Neural cell (in vitro differentiated cells): Measurements from ENCODE around the gene ISLR2. TPM values are rescaled to one million over a fixed set of nuclear protein-coding genes. Genes with fewer than 3 reads are reported as not detected.

Experiments
- H2AFZ ChIP-seq: fragments of 200-600, 300-800 bp; sonication (generic), shearing (Covaris generic); 2 replicates; pipeline ENCODE4 v1.6.0; 2014; ENCODE audit warnings: low read depth, mild to moderate bottlenecking, antibody characterized with exemption, low read length, moderate library complexity
- H3F3A ChIP-seq: fragments of 200-600 bp; shearing (Covaris generic); 2 replicates; pipeline ENCODE4 v1.6.1; 2016; ENCODE audit warnings: mild to moderate bottlenecking, moderate library complexity, mixed read lengths, antibody characterized with exemption, low read length; ENCODE audit not compliant: insufficient read depth, poor library complexity, severe bottlenecking
- H3K27ac ChIP-seq: fragments of 200-600, 300-800 bp; sonication (generic), shearing (Covaris generic); 2 replicates; pipeline ENCODE4 v1.5.1; 2014; ENCODE audit warnings: mild to moderate bottlenecking, low read length, moderate library complexity
- H3K27me3 ChIP-seq: fragments of 300-800, 200-600 bp; sonication (generic), shearing (Covaris generic); 2 replicates; pipeline ENCODE4 v1.6.0; 2014; ENCODE audit warnings: mild to moderate bottlenecking, low read depth, low read length, moderate library complexity; ENCODE audit not compliant: insufficient read depth
- H3K36me3 ChIP-seq: fragments of 300-800, 200-600 bp; sonication (generic), shearing (Covaris generic); 2 replicates; pipeline ENCODE4 v1.5.1; 2014; ENCODE audit warnings: mild to moderate bottlenecking, antibody characterized with exemption, low read length, moderate library complexity; ENCODE audit not compliant: insufficient read depth
- H3K4me2 ChIP-seq: fragments of 300-800, 200-600 bp; sonication (generic), shearing (Covaris generic); 2 replicates; pipeline ENCODE4 v1.6.0; 2014; ENCODE audit warnings: mild to moderate bottlenecking, low read length
- H3K4me3 ChIP-seq: fragments of 300-800, 200-600 bp; sonication (generic), shearing (Covaris generic); 2 replicates; pipeline ENCODE4 v1.5.1; 2014; ENCODE audit warnings: mild to moderate bottlenecking, low read length, moderate library complexity
- H3K79me2 ChIP-seq: fragments of 200-600 bp; shearing (Covaris generic); replicated peaks from 2 replicates; pipeline ENCODE4 v1.6.0; 2014; ENCODE audit warnings: mild to moderate bottlenecking, low read length, moderate library complexity; ENCODE audit not compliant: insufficient read depth
- H3K9ac ChIP-seq: fragments of 300-800, 200-600 bp; sonication (generic), shearing (Covaris generic); 2 replicates; pipeline ENCODE4 v1.6.1; 2016; ENCODE audit warnings: mild to moderate bottlenecking, low read length, mixed read lengths
- H3K9me2 ChIP-seq: fragments of 200-600 bp; shearing (Covaris generic); 2 replicates; pipeline ENCODE4 v1.6.1; 2016; ENCODE audit warnings: mild to moderate bottlenecking, low read length, mixed read lengths; ENCODE audit not compliant: insufficient read depth
- H3K9me3 ChIP-seq: fragments of 200-600, 300-800 bp; sonication (generic), shearing (Covaris generic); 2 replicates; pipeline ENCODE4 v1.6.1; 2016; ENCODE audit warnings: mild to moderate bottlenecking, mixed run types, low read length, moderate library complexity, mixed read lengths
- H4K20me1 ChIP-seq: fragments of 200-600 bp; shearing (Covaris generic); 2 replicates; pipeline ENCODE4 v1.6.1; 2016; ENCODE audit warnings: mild to moderate bottlenecking, mixed run types; ENCODE audit not compliant: insufficient read depth
- EP300 ChIP-seq: fragments of 450-650 bp; conservative IDR thresholded peaks from 2 replicates; pipeline ENCODE4 v1.6.1; 2014; ENCODE audit warnings: antibody characterized with exemption, mild to moderate bottlenecking, moderate library complexity; ENCODE audit not compliant: poor library complexity, severe bottlenecking
- EZH2 ChIP-seq: fragments of 200-600, 300-800 bp; shearing (Covaris generic), sonication (generic); IDR thresholded peaks from 2 replicates; pipeline ENCODE4 v1.6.1; 2014; ENCODE audit warnings: antibody characterized with exemption, low read length, borderline replicate concordance, mild to moderate bottlenecking; ENCODE audit not compliant: insufficient read depth, poor library complexity, severe bottlenecking
- MXI1 ChIP-seq: fragments of 450-650 bp; conservative IDR thresholded peaks from 2 replicates; pipeline ENCODE4 v1.6.1; 2014; ENCODE audit warnings: antibody characterized with exemption, mild to moderate bottlenecking; ENCODE audit not compliant: poor library complexity, severe bottlenecking
- POLR2AphosphoS5 ChIP-seq: IDR thresholded peaks from 2 replicates; pipeline ENCODE4 v1.6.1; 2012
- RAD21 ChIP-seq: fragments of 450-650 bp; conservative IDR thresholded peaks from 2 replicates; pipeline ENCODE4 v1.6.1; 2014; ENCODE audit warnings: antibody characterized with exemption, mild to moderate bottlenecking, moderate library complexity
- REST ChIP-seq: IDR thresholded peaks from 2 replicates; pipeline ENCODE4 v1.6.1; 2012; ENCODE audit warnings: borderline replicate concordance
- SMC3 ChIP-seq: fragments of 450-650 bp; conservative IDR thresholded peaks from 2 replicates; pipeline ENCODE4 v1.6.1; 2014; ENCODE audit warnings: antibody characterized with exemption, mild to moderate bottlenecking, moderate library complexity; ENCODE audit not compliant: poor library complexity
- TAF1 ChIP-seq: IDR thresholded peaks from 2 replicates; pipeline ENCODE4 v1.6.1; 2012; ENCODE audit warnings: low read depth
- polyA plus RNA-seq: library from polyadenylated mRNA; depleted of rRNA; stranded (reverse); fragments of >200 nt; gene quantifications from 2 replicates; pipeline ENCODE4 v1.2.3, GENCODE V29; 2014
- TF ChIP-seq, protein P1 (sequence below): fragments of 450-650 bp; IDR thresholded peaks from 2 replicates; pipeline ENCODE4 v1.5.1; 2014; ENCODE audit warnings: antibody characterized with exemption, mild to moderate bottlenecking, moderate library complexity; ENCODE audit not compliant: poor library complexity, severe bottlenecking

ISLR2 gene
- polyA plus RNA-seq, 1 donor from 2014 or later = 301 TPM

DNA sequence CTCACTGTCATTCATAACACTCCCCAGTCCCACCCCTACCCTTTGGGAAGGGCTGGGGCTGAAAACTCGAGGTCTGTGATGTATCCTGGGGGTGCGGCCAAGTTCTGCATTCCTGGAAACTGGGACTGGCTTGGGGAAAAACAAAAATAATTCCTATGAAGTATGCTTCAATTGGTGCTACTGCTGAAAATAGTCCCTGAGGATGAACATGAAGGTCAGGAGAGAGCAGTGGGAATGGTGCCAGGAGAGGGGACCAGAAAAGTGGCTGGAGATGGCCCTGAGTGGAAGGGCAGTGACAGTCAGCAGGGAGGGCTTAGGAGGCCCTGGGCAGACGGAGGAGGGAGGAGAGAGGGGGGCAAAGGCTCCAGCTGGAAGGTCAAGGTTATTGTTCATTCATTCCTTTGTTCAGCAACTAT, 38.3 kb downstream of the ISLR2 start:
- H3K4me3 ChIP-seq = no peak overlapping the region
- no peaks in the 10 kb centered on the region for H3K27me3 ChIP-seq
- H3K36me3 ChIP-seq = no peaks in the 10 kb centered on the region
- H3K79me2 ChIP-seq = no peaks in the 10 kb centered on the region
- H3K9me3 ChIP-seq = no peaks in the 10 kb centered on the region
- no peak overlapping the region for H2AFZ ChIP-seq
- TF ChIP-seq, protein P1, sequence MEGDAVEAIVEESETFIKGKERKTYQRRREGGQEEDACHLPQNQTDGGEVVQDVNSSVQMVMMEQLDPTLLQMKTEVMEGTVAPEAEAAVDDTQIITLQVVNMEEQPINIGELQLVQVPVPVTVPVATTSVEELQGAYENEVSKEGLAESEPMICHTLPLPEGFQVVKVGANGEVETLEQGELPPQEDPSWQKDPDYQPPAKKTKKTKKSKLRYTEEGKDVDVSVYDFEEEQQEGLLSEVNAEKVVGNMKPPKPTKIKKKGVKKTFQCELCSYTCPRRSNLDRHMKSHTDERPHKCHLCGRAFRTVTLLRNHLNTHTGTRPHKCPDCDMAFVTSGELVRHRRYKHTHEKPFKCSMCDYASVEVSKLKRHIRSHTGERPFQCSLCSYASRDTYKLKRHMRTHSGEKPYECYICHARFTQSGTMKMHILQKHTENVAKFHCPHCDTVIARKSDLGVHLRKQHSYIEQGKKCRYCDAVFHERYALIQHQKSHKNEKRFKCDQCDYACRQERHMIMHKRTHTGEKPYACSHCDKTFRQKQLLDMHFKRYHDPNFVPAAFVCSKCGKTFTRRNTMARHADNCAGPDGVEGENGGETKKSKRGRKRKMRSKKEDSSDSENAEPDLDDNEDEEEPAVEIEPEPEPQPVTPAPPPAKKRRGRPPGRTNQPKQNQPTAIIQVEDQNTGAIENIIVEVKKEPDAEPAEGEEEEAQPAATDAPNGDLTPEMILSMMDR = no peak
- no peak for TF ChIP-seq REST
- no peak for TF ChIP-seq MXI1
- TF ChIP-seq POLR2AphosphoS5 = no peak
- TF ChIP-seq RAD21 = no peak
- no peak for TF ChIP-seq TAF1
- no peak for TF ChIP-seq SMC3
- TF ChIP-seq EP300 = no peak
- no peak for TF ChIP-seq EZH2
- no peaks in the 10 kb centered on the region for H4K20me1 ChIP-seq
- H3K9ac ChIP-seq = no peak overlapping the region
- no peak overlapping the region for H3K4me2 ChIP-seq
- H3K27ac ChIP-seq = no peak overlapping the region
- H3F3A ChIP-seq = no peaks in the 10 kb centered on the region
- H3K9me2 ChIP-seq = no peaks in the 10 kb centered on the region

DNA sequence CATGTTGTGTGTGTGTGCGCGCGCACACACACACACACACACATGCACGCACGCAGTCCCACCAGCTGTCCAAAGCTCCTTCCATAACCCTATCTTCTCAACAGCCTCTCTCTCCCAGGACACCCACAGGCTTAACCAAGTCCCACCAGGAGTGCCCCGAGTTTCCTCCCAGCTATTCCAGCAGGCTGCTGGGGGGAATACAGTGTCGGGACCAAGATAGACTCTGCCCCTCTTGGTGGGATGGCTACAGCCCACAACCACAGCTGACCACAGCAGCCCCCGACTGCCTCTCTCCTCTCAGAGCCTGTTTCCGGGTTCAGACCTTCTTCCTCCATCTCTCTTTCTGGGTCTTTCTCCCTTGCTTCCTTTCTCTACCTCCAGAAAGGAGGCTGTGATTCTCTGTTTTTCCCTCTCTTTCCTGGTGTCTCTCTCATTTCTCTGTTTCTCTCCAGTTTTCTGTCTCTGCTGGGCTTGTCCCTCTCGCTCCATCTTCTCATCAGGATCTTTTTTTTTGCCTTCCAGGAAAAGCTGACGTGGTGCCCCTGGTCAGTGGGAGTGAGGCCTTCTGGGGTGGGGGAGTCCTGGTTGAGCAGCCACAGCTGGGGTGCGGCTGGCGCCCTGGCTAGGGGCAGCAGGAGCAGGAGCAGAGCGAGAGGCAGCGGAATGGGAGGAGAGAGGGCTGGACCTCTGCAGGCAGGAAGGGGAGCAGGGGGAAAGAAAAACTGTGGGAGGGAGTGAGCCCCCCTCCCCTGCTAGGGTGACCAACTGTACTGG, 39.9 kb downstream of the ISLR2 start:
- H2AFZ ChIP-seq = no peak overlapping the region
- TF ChIP-seq, protein P1 = no peak
- TF ChIP-seq SMC3 = no peak
- no peak for TF ChIP-seq EZH2
- TF ChIP-seq MXI1 = no peak
- no peak for TF ChIP-seq POLR2AphosphoS5
- no peak for TF ChIP-seq TAF1
- no peak for TF ChIP-seq REST
- TF ChIP-seq RAD21 = no peak
- no peak for TF ChIP-seq EP300

More for the DNA sequence above, 39.9 kb downstream of the ISLR2 start:
- Histone ChIP-seq H3K36me3 (no peaks in the 10 kb centered on the region), H4K20me1 (no peaks in the 10 kb centered on the region), H3K27me3 (no peaks in the 10 kb centered on the region), H3K27ac (no peak overlapping the region), H3K4me3 (no peak overlapping the region), H3K9me2 (no peaks in the 10 kb centered on the region), H3K9me3 (no peaks in the 10 kb centered on the region), H3K4me2 (no peak overlapping the region), H3F3A (no peaks in the 10 kb centered on the region), H3K79me2 (no peaks in the 10 kb centered on the region), H3K9ac (no peak overlapping the region)
